Measurements from ENCODE around the gene ALDH1A1.

GRCh38 chr9:72948575-72949243 lies 4.1 kb downstream of the ALDH1A1 start:
- TF ChIP-seq POLR2A (IDR thresholded peaks at IDR 0.05) (no peak), CTCF (IDR thresholded peaks at IDR 0.05) (no peak), EP300 (IDR thresholded peaks at IDR 0.05) (no peak)

All from tibial nerve (tissue), 4 donors.